Measurements from ENCODE around the gene ABCG1. TPM values are rescaled to one million over a fixed set of nuclear protein-coding genes. Genes with fewer than 3 reads are reported as not detected.

Gene ABCG1
- polyA plus RNA-seq, 4 donors, result 5.5 to 46.5 (median 21.2) TPM

GRCh38 chr21:42346441-42346840 is 127.5 kb downstream of the ABCG1 start:
- Histone ChIP-seq H3K4me3 (ENCODE audit: low read depth in 1 of 3, low read length in 3 of 3) (no peak overlapping the region), H3K9me3 (ENCODE audit: control insufficient read depth in 2 of 2, insufficient read depth in 1 of 2, low read depth in 1 of 2, low read length in 1 of 2) (no peaks in the 10 kb centered on the region), H3K36me3 (ENCODE audit: control insufficient read depth in 3 of 3, insufficient read depth in 2 of 3, low read depth in 1 of 3, low read length in 3 of 3) (no peaks in the 10 kb centered on the region), H3K4me1 (ENCODE audit: control insufficient read depth in 3 of 3, insufficient read depth in 2 of 3, low read depth in 1 of 3, low read length in 2 of 3) (peaks cover 0 to 7% (median 0%) of the 10 kb centered on the region in 3 donors), H3K27me3 (ENCODE audit: control insufficient read depth in 3 of 3, insufficient read depth in 3 of 3, low read length in 3 of 3) (no peaks in the 10 kb centered on the region), H3K27ac (ENCODE audit: low read depth in 1 of 3, low read length in 2 of 3) (no peak overlapping the region)
- DNase-seq (no peak), FAIRE-seq (no peak)
- WGBS, 3 donors, result 91 to 92% (median 91%) methylated on average over 9 of the region's 9 CpGs

Other genes with a start within 250 kb of the ABCG1 start
- 10 to 100 TPM in 1 of 4 donors, 1 to 10 TPM in 3; 1.4 to 11.0 (median 2.4) TPM for gene ZBTB21, start 208.8 kb upstream of the ABCG1 start, polyA plus RNA-seq
- gene UMODL1, start 147.8 kb upstream of the ABCG1 start, polyA plus RNA-seq, result under 1 TPM in 3 of 4 donors, not detected in 1; 0.43 to 0.67 (median 0.44) TPM
- 1,000 to 10,000 TPM in 1 of 4 donors, 100 to 1,000 TPM in 3; 758 to 1,395 (median 912) TPM for gene TFF3, start 96.3 kb downstream of the ABCG1 start, polyA plus RNA-seq
- gene TFF2, start 131.9 kb downstream of the ABCG1 start, polyA plus RNA-seq, result 1 to 10 TPM in 2 of 4 donors, under 1 TPM in 1, not detected in 1; 0.21 to 5.0 (median 1.4) TPM
- 100 to 1,000 TPM in 3 of 4 donors, 10 to 100 TPM in 1; 14.5 to 187 (median 137) TPM for gene TFF1, start 147.4 kb downstream of the ABCG1 start, polyA plus RNA-seq
- 1 to 10 TPM; 1.1 to 9.2 (median 2.6) TPM for gene TMPRSS3, start 176.9 kb downstream of the ABCG1 start, polyA plus RNA-seq
- 1 to 10 TPM in 1 of 4 donors, under 1 TPM in 3; 0.42 to 2.4 (median 0.76) TPM for gene UBASH3A, start 184.8 kb downstream of the ABCG1 start, polyA plus RNA-seq